Left lobe of liver (tissue), 2 donors: ENCODE measurements around the gene FTSJ3. TPM values are rescaled to one million over a fixed set of nuclear protein-coding genes. Genes with fewer than 3 reads are reported as not detected.
A peak's percentile ranks its signal among the peaks of the same experiment; 100 is the strongest.
"Not testable (repeated sequence)": the region's sequence is repeated elsewhere in the genome, so short reads cannot be mapped to it uniquely, and the experiment has no call there.

Experiments
- ATAC-seq: fragments of 200-7000 bp; cut with Tn5 transposase; one replicate; pipeline ENCODE4 v1.9.1; 2020; ENCODE audit warnings: mild to moderate bottlenecking, moderate library complexity
- DNase-seq: peaks from one replicate; pipeline ENCODE4 v3.0.0-alpha.2; 2020; ENCODE audit warnings: low spot score
- total RNA-seq: library from RNA; stranded (reverse); gene quantifications from one replicate; pipeline ENCODE4 v1.2.1, GENCODE V29; 2021
- donor health status: DM: no; HTN: no; CAD: no; lungs with moderate emphysema.
- donor health status: DM: no; HTN: yes; CAD: no.

FTSJ3 gene
- total RNA-seq, 1 donor from 2014 or later, result 16.3 TPM

DNA sequence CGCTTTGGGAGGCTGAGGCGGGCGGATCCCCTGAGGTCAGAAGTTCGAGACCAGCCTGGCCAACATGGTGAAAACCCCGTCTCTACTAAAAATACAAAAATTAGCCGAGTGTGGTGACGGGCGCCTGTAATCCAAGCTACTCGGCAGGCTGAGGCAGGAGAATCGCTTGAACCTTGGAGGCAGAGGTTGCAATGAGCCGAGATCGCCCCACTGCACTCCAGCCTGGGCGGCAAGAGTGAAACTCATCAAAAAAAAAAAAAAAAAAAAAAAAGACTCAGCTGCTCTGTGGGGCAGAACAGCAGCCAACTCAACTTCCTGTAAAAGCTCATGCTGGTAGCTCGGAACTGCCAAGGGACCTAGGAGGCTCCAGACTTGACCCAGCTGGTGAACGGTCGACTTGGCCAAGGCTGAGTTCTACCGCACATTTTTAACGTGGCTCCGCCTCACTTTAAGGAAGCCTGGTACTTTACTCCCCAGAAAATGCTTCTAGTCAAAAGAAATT, 16.0 kb upstream of the FTSJ3 start:
- ATAC-seq, result peak; percentile 6
- DNase-seq, result not testable (repeated sequence)

DNA sequence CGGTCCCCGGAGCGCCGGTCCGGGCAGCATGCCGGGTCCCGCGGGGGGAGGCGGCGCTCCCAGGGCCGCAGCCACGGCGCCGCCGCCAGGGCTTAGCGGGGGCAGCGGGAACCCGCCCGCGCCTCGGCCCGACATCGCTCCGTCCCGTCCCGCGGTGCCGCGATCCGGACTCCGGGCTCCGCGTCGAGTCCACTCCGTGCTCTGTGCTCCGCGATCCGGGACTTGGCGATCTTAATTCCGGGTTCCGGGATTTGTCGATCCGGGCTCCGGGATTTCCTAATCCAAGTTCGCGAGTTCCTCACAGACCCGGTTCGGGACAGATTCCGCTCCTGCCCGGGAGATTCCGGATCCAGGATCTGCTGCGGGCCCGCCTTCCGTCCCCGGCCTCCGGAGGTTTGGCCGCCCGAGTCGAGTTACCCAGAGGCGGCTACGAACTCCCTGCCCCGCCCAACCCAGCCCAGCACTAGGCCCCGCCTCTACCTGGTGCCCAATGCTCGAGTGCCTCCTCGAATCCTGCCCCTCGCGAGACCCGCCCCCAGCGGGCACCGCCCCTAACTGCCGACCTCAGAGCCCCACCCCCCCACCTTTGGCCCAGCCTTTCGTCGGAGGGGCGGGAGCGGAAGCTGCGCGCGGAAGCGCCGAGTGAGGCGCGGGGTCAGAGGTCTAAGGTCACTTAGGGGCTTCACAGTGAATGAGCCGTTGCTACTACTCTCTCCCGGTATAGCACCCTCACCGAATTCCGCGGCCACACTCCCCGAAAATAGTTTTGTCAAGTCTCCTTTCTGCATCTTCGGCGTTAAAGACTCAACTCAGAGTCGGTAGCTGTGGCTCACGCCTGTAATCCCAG, 15.3 kb upstream of the FTSJ3 start, which contains the start of gene SMARCD2:
Gene SMARCD2 (minus strand): TSS at position 146 of the 847 bp plus-strand sequence. CDS start 11 bp downstream, at position 135.
- ATAC-seq, result peak; percentile 81
- peak; percentile 99 for DNase-seq

- no peak for DNase-seq
Observed at GRCh38 chr17:63842173-63842539, 14.7 kb upstream of the FTSJ3 start.

DNA sequence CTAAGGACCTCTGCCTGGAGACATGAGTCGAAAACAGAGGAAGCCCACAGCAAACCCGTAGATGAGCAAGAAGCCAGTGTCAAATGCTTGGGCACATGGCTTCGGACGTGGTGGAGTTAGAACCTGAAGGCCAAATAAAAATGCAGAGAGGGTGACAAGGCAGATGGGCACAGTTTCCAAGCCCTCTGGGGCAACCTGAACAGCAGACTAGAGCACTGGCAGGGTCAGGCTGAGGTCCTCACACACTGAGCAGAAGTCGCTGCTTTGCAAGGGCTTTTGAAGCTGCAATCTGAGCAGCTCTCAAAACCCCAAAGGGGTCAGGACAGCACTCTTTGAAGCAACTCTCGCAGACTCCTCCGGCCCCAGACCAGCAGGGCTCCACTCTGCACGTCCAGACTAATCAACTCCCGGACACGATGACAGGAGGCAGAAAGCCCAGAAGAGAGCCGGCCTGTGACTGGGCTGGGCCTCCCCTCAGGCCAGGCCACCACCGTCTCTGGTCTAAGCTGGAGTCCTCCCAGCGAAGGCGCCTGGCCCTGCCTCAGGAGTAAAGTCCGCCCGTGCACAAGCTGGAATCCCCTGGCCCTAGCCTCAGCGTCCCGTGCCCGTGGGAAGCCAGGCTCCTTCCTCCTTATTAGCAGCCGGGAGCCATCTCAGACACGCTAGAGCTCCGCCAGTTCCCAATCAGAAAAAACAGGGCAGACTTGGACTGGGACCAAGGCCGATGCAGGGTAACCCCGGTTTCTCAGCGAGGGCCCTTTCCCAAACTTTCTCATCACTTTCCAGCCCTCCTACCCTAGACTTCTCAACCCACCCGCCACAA, 14.1 kb upstream of the FTSJ3 start:
- ATAC-seq (peak; percentile 32), DNase-seq (peak; percentile 79)

More at GRCh38 chr17:63842173-63842539, 14.7 kb upstream of the FTSJ3 start:
- no peak for ATAC-seq

DNA sequence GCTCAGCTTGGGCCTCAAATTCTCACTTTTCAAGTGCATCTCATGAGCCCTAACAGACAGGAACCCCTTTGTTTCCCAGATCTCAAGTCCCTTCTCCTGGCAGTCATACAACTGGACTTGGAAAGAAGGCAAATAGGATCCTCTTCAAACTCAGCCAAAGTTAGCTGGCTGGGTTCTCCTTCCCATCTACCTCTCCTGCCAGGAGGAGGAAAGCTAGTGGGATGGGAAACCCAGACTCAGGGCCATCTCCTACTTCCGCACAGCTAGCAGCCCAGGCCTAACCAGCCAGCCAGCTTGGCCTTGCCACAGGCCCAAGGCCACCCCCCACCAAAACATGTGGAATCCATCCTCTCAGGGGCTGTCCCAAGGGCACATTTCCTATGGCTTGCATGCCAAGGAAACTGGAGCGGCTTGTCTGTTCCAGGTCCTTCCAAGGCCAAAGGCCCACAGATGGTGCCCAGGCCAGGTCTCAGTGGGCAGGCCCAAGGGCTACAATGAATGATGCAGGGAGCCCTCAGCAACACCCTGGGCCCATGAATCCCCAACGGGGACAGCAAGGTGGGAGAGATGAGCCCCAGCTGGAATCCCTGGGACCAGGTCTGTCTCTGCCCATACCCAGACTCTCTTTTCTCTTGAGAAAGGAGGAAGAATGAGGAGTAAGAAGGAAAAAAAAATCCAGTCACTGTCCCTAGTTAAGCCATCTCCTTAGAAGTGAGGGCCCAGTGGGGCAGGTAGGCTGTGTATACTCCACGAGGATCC, 13.3 kb upstream of the FTSJ3 start:
- ATAC-seq, result no peak
- no peak for DNase-seq

DNA sequence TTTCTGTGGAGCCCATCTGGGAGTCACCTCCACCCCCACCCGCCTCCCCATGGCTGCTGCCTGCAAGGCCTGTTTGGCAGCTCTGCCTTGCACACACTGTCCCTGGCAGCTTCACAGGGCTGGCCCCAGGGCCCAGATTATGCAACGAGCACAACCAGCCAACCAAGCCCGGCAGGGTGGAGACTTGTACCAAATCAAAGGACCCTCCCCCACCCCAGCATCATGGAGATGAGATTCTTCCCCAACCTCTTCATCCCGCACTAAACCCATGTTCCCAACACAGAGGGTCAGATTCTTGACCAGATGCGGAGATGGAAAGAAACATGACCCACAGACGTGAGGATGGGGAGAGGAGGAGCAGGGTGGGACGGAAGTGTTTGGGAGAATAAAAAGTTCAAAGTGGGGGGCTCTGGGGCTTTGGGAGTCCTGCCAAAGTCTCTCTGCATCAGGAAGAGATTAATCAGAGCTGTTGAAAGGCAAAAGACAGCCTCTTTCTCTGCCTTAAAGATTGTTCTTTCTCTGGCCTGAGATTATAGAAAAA, 11.2 kb upstream of the FTSJ3 start:
- peak; percentile 56 for ATAC-seq
- peak; percentile 97 for DNase-seq

DNA sequence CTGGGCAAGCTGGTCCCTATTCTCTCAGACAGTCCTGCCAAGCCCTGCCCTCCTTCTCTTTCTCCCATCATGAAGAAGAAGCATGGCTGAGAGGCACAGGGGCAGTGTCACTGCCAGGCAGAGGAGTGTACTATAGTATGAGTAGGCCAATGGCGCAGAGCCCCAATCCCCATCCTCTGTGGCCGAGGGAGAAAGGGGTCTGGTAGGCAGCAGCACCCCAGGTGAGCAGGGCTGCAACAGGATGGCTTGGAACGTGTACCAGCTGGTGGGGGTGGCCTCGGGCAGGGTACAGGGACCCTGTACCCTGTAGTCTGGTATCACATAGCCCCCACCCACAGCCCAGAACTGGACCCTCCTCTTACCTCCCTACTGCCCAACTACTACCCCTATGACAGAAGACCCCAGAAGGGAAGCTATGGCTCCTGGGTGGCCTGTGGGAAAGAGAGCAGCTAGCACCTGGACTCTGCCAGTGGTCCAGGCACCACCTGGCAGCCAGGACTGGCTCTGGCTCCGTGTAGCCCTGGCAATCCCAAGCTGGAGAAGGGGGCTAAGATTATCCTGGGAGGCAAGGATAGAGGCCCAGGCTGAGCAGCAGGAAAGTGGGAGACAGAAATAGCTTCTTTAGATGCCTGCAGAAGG, 10.6 kb upstream of the FTSJ3 start:
- ATAC-seq (peak; percentile 2), DNase-seq (no peak)

DNA sequence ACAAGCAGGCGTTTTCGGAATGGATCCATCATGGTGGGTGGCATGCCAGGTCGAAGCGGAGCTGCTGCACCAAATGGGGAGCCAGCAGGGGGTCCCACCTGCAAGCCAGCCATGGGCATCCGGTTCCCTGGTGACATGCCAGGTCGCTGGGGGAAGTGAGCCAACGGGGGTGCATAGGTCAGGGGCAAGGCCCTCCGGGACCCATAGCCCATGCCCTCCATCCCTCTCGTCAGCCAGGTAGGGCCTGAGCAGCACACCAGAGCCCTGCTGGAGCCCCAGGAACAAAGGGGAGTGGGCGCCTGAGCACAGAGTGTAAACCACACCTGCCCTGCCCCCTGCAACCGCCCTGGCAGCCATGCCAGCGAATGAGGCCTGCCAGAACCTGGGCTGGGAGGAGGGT, 10.0 kb upstream of the FTSJ3 start:
- no peak for ATAC-seq
- DNase-seq, result no peak

GRCh38 chr17:63836811-63837210, 9.3 kb upstream of the FTSJ3 start:
- DNase-seq (no peak), ATAC-seq (no peak)

- ATAC-seq (no peak), DNase-seq (no peak)
Observed at GRCh38 chr17:63835167-63835720, 7.8 kb upstream of the FTSJ3 start.

GRCh38 chr17:63834431-63835166, 7.1 kb upstream of the FTSJ3 start:
- no peak for DNase-seq
- peak; percentile 24 for ATAC-seq

DNA sequence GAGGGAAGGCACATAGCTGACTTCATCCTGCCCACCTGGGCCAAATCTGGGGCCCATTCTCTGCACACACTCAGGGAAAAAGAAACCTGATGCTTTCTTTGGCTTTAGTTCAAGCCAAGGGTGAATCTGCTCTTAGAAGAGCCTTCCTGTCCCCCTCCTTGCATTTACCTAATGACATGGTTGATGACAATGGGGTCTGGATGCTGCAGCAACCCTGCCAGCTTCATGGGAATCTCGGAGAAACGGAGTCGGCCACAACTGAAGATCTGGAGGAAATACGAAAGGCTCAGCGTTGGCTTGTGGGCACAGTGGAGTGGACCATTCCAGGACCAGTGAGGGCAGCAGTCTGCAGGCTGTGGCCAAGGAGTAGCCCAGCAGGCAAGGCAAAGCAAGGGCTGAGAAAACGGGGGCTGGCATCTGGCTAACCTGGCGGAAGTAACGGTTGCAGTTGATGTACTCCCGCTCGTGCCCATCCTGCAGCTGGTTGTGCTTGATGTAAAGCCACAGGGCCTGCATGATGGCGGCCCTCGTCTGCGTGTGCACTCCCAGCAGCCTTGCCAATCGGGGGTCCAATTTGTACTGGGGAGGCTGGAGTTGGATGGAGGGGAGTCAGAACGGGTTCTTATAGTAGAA, 6.4 kb upstream of the FTSJ3 start:
- no peak for ATAC-seq
- no peak for DNase-seq

GRCh38 chr17:63833026-63833740, 5.7 kb upstream of the FTSJ3 start:
- DNase-seq (no peak), ATAC-seq (no peak)

GRCh38 chr17:63832455-63832854, 5.0 kb upstream of the FTSJ3 start:
- ATAC-seq (no peak), DNase-seq (no peak)

DNA sequence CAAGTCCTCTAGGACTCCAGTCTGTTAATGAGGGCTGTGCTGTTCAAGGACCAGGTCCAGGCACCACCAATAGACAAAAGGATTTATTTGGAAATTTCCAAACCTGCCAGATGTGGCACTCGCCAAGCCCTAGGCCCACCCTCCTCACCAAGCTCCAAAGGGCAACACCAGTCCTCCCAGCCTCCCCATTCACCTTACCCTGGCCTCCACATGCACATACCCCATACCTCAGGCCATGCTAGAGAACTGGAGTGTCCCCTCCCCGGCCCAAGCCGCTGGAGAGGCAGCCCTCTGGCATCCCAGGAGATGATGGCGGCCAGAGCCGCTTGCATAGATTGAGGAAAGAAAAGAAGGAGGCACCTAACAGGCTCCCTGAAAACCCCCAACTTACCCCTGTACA, 4.6 kb upstream of the FTSJ3 start:
- no peak for DNase-seq
- ATAC-seq, result no peak

DNA sequence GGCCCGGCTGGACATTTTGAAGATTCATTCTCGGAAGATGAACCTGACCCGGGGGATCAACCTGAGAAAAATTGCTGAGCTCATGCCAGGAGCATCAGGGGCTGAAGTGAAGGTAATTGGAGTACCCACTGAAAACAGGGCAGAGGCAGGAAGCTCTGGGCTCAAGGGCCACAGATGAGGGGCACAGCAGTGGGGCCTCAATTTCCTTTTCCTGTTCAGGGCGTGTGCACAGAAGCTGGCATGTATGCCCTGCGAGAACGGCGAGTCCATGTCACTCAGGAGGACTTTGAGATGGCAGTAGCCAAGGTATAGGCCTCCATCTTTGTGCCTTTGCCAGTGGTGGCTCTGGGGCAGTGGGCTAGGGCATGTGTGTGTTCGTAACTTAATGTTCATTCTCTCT, 4.0 kb upstream of the FTSJ3 start:
- no peak for ATAC-seq
- DNase-seq, result no peak

DNA sequence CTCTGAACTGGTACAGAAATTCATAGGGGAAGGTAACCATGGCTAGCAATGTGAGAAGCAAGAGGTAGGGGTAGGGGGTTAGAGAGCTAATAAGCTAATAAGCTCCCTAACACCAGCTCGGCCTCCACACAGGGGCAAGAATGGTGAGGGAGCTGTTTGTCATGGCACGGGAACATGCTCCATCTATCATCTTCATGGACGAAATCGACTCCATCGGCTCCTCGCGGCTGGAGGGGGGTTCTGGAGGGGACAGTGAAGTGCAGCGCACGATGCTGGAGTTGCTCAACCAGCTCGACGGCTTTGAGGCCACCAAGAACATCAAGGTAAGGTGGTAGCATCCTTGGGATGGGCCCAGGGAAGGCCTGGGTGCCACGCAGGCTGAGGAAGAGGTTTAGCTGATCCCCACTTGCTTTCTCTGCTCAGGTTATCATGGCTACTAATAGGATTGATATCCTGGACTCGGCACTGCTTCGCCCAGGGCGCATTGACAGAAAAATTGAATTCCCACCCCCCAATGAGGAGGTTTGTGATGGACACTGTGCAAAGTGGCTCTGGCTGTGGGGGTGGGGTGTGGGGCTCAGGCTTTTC, 3.5 kb upstream of the FTSJ3 start:
- no peak for ATAC-seq
- no peak for DNase-seq

- no peak for DNase-seq
Observed at GRCh38 chr17:63830278-63830677, 2.8 kb upstream of the FTSJ3 start.

More at GRCh38 chr17:63830278-63830677, 2.8 kb upstream of the FTSJ3 start:
- ATAC-seq, result no peak
